CD4-positive, alpha-beta T cell (primary cell): ENCODE results near the gene GBGT1. TPM values are rescaled to one million over a fixed set of nuclear protein-coding genes. Genes with fewer than 3 reads are reported as not detected.
"Not testable (repeated sequence)": the region's sequence is repeated elsewhere in the genome, so short reads cannot be mapped to it uniquely, and the experiment has no call there.

Experiments
- ATAC-seq: fragments of 200-7000 bp; cut with Tn5 transposase; one replicate; pipeline ENCODE4 v1.10.0; 2022; ENCODE audit warnings: mild to moderate bottlenecking; ENCODE audit not compliant: poor library complexity
- CTCF ChIA-PET: fragments of 350-600 bp; sonication (Branson Sonifier 250); formaldehyde crosslinking; loops from one replicate; lab custom pipeline; 2021; ENCODE audit warnings: antibody characterized with exemption, inconsistent platforms; lab: Charles Lee
- POLR2A ChIA-PET: fragments of 350-600 bp; sonication (Branson Sonifier 250); formaldehyde crosslinking; loops from one replicate; lab custom pipeline; 2021; ENCODE audit warnings: antibody characterized with exemption, inconsistent platforms; lab: Charles Lee
- DNase-seq, 14 experiments: peaks; one replicate each; pipeline ENCODE4 v3.0.0-alpha.2; 2013 to 2020; ENCODE audit warnings: mixed read lengths in 2 of 14
- H3K27ac ChIP-seq, 2 donors: one replicate each; pipeline versions ENCODE4 v1.5.1 to v1.7.0; 2013; ENCODE audit warnings: low read length in 2 of 2, low read depth in 1 of 2, mild to moderate bottlenecking in 1 of 2
- H3K27me3 ChIP-seq, 2 experiments: 1 replicate in 1 of 2; 2 replicates in 1 of 2; pipeline versions ENCODE4 v1.6.1 to v1.7.0; 2013; ENCODE audit warnings: low read length in 2 of 2, control low read depth in 1 of 2, mild to moderate bottlenecking in 1 of 2, moderate library complexity in 1 of 2; ENCODE audit not compliant: insufficient read depth in 2 of 2, control insufficient read depth in 1 of 2
- H3K36me3 ChIP-seq: one replicate; pipeline ENCODE4 v1.6.1; 2013; ENCODE audit warnings: low read length, control low read depth; ENCODE audit not compliant: insufficient read depth
- H3K4me1 ChIP-seq: one replicate; pipeline ENCODE4 v1.6.1; 2013; ENCODE audit warnings: low read length, control low read depth; ENCODE audit not compliant: insufficient read depth
- H3K4me3 ChIP-seq: one replicate; pipeline ENCODE4 v1.5.1; 2013; ENCODE audit warnings: mild to moderate bottlenecking, low read length, moderate library complexity
- H3K9me3 ChIP-seq, 2 experiments: 1 replicate in 1 of 2; 2 replicates in 1 of 2; pipeline versions ENCODE4 v1.6.1 to v1.7.0; 2013; ENCODE audit warnings: low read length in 2 of 2, mild to moderate bottlenecking in 2 of 2, control low read depth in 1 of 2, moderate library complexity in 1 of 2; ENCODE audit not compliant: control insufficient read depth in 1 of 2, insufficient read depth in 1 of 2
- H3K27ac Mint-ChIP-seq: one replicate; pipeline ENCODE4 v1.8.0; 2020; ENCODE audit warnings: mixed read lengths
- H3K27me3 Mint-ChIP-seq: one replicate; pipeline ENCODE4 v1.8.0; 2021; ENCODE audit warnings: mixed read lengths
- H3K36me3 Mint-ChIP-seq: one replicate; pipeline ENCODE4 v1.8.0; 2021; ENCODE audit warnings: low read depth, mixed read lengths
- H3K4me1 Mint-ChIP-seq: one replicate; pipeline ENCODE4 v1.8.0; 2021; ENCODE audit warnings: low read depth, mixed read lengths
- H3K4me3 Mint-ChIP-seq: one replicate; pipeline ENCODE4 v1.8.0; 2020; ENCODE audit warnings: mild to moderate bottlenecking, mixed read lengths
- H3K9me3 Mint-ChIP-seq: one replicate; pipeline ENCODE4 v1.8.0; 2020; ENCODE audit warnings: mixed read lengths
- intact Hi-C, 2 experiments: fragments of 100-400 bp; cut with DNase I in 1 of 2; cut with micrococcal nuclease in 1 of 2; formaldehyde crosslinking; loops; one replicate each; pipeline versions ENCODE4 v1.15.1 to v1.9.0; 2023 to 2025; cut with DNase I, micrococcal nuclease
- total RNA-seq, 174 experiments: library from RNA in 2 of 174; stranded (reverse) in 2 of 174; gene quantifications; one replicate each; pipeline ENCODE4 v1.2.3 and lab custom pipeline; 2021 to 2026
- TF ChIP-seq, protein P1 (sequence below): fragments of 200-600 bp; IDR thresholded peaks from one replicate; pipeline ENCODE4 v1.8.0; 2022; ENCODE audit warnings: antibody characterized with exemption, mild to moderate bottlenecking

GBGT1 gene
- total RNA-seq, 2 experiments from 2014 or later, result 1.3 to 1.8 TPM

GRCh38 chr9:133170716-133171115 is 7.0 kb upstream of the GBGT1 start:
- intact Hi-C loops, result no loop called here
- no peaks in the 10 kb centered on the region for H3K27me3 Mint-ChIP-seq
- DNase-seq (no peak), ATAC-seq (no peak)
- no peak overlapping the region for H3K27ac Mint-ChIP-seq
- no peaks in the 10 kb centered on the region for H3K9me3 ChIP-seq
- H3K27me3 ChIP-seq, result no peaks in the 10 kb centered on the region
- CTCF ChIA-PET, result no interaction called here
- no peaks in the 10 kb centered on the region for H3K4me1 Mint-ChIP-seq
- no peaks in the 10 kb centered on the region for H3K36me3 ChIP-seq
- no peak overlapping the region for H3K27ac ChIP-seq
- H3K4me3 ChIP-seq, result no peak overlapping the region
- no peaks in the 10 kb centered on the region for H3K4me1 ChIP-seq
- H3K9me3 Mint-ChIP-seq, result no peaks in the 10 kb centered on the region
- POLR2A ChIA-PET, result no interaction called here
- H3K4me3 Mint-ChIP-seq, result no peak overlapping the region
- no peaks in the 10 kb centered on the region for H3K36me3 Mint-ChIP-seq
- TF ChIP-seq, protein P1, sequence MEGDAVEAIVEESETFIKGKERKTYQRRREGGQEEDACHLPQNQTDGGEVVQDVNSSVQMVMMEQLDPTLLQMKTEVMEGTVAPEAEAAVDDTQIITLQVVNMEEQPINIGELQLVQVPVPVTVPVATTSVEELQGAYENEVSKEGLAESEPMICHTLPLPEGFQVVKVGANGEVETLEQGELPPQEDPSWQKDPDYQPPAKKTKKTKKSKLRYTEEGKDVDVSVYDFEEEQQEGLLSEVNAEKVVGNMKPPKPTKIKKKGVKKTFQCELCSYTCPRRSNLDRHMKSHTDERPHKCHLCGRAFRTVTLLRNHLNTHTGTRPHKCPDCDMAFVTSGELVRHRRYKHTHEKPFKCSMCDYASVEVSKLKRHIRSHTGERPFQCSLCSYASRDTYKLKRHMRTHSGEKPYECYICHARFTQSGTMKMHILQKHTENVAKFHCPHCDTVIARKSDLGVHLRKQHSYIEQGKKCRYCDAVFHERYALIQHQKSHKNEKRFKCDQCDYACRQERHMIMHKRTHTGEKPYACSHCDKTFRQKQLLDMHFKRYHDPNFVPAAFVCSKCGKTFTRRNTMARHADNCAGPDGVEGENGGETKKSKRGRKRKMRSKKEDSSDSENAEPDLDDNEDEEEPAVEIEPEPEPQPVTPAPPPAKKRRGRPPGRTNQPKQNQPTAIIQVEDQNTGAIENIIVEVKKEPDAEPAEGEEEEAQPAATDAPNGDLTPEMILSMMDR, result no peak

GRCh38 chr9:133169687-133170086 is 6.0 kb upstream of the GBGT1 start:
- H3K4me1 ChIP-seq, H3K9me3 Mint-ChIP-seq, intact Hi-C loops, H3K27ac ChIP-seq, H3K9me3 ChIP-seq, H3K36me3 ChIP-seq, H3K36me3 Mint-ChIP-seq, H3K4me3 ChIP-seq, DNase-seq, H3K4me3 Mint-ChIP-seq, ATAC-seq, POLR2A ChIA-PET, H3K4me1 Mint-ChIP-seq, H3K27me3 Mint-ChIP-seq, H3K27me3 ChIP-seq, CTCF ChIA-PET, H3K27ac Mint-ChIP-seq: not testable (repeated sequence)

- H3K4me3 ChIP-seq, result no peak overlapping the region
- TF ChIP-seq, protein P1, result no peak
- Mint-ChIP-seq H3K4me1 (peaks cover under 1% of the 10 kb centered on the region), H3K9me3 (no peaks in the 10 kb centered on the region), H3K27ac (no peak overlapping the region), H3K36me3 (no peaks in the 10 kb centered on the region), H3K4me3 (no peak overlapping the region), H3K27me3 (no peaks in the 10 kb centered on the region)
- DNase-seq (no peak), ATAC-seq (no peak)
- H3K4me1 ChIP-seq, result peaks cover 3% of the 10 kb centered on the region
- no peaks in the 10 kb centered on the region for H3K27me3 ChIP-seq
- H3K36me3 ChIP-seq, result no peaks in the 10 kb centered on the region
- intact Hi-C loops, result no loop called here
- ChIA-PET CTCF (no interaction called here), POLR2A (no interaction called here)
- no peaks in the 10 kb centered on the region for H3K9me3 ChIP-seq
- no peak overlapping the region for H3K27ac ChIP-seq
Observed at GRCh38 chr9:133169102-133169501, 5.4 kb upstream of the GBGT1 start.

GRCh38 chr9:133168432-133168831 is 4.7 kb upstream of the GBGT1 start:
- DNase-seq (no peak), ATAC-seq (no peak)
- Mint-ChIP-seq H3K4me3 (no peak overlapping the region), H3K4me1 (peaks cover 5% of the 10 kb centered on the region), H3K36me3 (no peaks in the 10 kb centered on the region), H3K9me3 (no peaks in the 10 kb centered on the region), H3K27ac (no peak overlapping the region), H3K27me3 (no peaks in the 10 kb centered on the region)
- H3K27ac ChIP-seq, result no peak overlapping the region
- no peaks in the 10 kb centered on the region for H3K27me3 ChIP-seq
- H3K9me3 ChIP-seq, result no peaks in the 10 kb centered on the region
- ChIA-PET POLR2A (no interaction called here), CTCF (no interaction called here)
- TF ChIP-seq, protein P1, result no peak
- no peak overlapping the region for H3K4me3 ChIP-seq
- no peaks in the 10 kb centered on the region for H3K36me3 ChIP-seq
- intact Hi-C loops, result no loop called here
- peaks cover 10% of the 10 kb centered on the region for H3K4me1 ChIP-seq
